Colonic mucosa (tissue), 4 donors: ENCODE data around the gene RNF208. TPM values are rescaled to one million over a fixed set of nuclear protein-coding genes. Genes with fewer than 3 reads are reported as not detected.

ENCODE experiments used
- DNase-seq: peaks from one replicate; pipeline ENCODE4 v3.0.0-alpha.2; 2020
- H3K27ac ChIP-seq: fragments of 200-600 bp; one replicate; pipeline ENCODE4 v1.8.0; 2021
- H3K27me3 ChIP-seq: fragments of 200-600 bp; one replicate; pipeline ENCODE4 v1.8.0; 2021
- H3K36me3 ChIP-seq: fragments of 200-600 bp; one replicate; pipeline ENCODE4 v1.8.0; 2021
- H3K4me1 ChIP-seq: fragments of 200-600 bp; one replicate; pipeline ENCODE4 v1.8.0; 2021; ENCODE audit warnings: mild to moderate bottlenecking
- H3K4me3 ChIP-seq: fragments of 200-600 bp; one replicate; pipeline ENCODE4 v1.8.0; 2021
- H3K9ac ChIP-seq, 2 donors: one replicate each; pipeline ENCODE4 v1.7.0; 2013; ENCODE audit warnings: control low read depth in 2 of 2, low read depth in 2 of 2, low read length in 2 of 2
- H3K9me3 ChIP-seq: fragments of 200-600 bp; one replicate; pipeline ENCODE4 v1.8.0; 2021
- intact Hi-C: fragments of 100-400 bp; cut with DNase I; formaldehyde crosslinking; loops from one replicate; pipeline ENCODE4 v1.14.1; 2022
- total RNA-seq, 2 donors: library from RNA; stranded (reverse); fragmentation: NEBNext Ultra II Directional in 1 of 2; extraction: Animal tissue kit (Norgen Biotek cat#: 25700) in 1 of 2; gene quantifications; one replicate each; pipeline ENCODE4 v1.2.1, GENCODE V29; 2021
- TF ChIP-seq, protein P1 (sequence below): fragments of 200-600 bp; IDR thresholded peaks from one replicate; pipeline ENCODE4 v1.8.0; 2022; ENCODE audit warnings: antibody characterized with exemption, mild to moderate bottlenecking
- donor health status: healthy.
- donor health status: DM: no; HTN: no; CAD: no.
- donor health status: DM: no; HTN: no; CAD: no.

Gene RNF208
- total RNA-seq, 2 donors from 2014 or later = 6.5 to 9.3 TPM

DNA sequence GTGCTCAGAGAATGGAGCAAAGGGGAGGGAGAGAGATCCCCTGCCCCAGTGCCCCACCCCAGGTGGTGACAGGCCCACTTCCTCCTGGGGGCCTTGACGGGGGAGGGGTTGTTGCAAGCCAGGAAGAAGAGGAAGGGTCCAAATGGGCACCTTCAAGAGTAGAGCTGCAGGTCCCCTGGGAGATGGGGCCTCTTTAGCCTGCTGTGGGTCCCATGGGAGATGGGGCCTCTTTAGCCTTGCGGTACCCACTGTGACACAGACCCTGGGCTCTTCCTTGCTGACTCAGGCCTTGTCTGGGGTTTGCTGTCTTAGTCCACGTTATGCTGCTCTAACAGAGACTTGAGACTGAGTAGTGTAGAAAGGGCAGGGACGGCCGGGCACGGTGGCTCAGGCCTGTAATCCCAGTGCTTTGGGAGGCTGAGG is 45.9 kb upstream of the RNF208 start:
- Histone ChIP-seq H3K36me3 (peaks cover 14% of the 10 kb centered on the region), H3K27me3 (no peaks in the 10 kb centered on the region), H3K9ac (no peak overlapping the region), H3K9me3 (no peaks in the 10 kb centered on the region), H3K4me1 (peaks cover 12% of the 10 kb centered on the region), H3K27ac (no peak overlapping the region), H3K4me3 (no peak overlapping the region)
- intact Hi-C loops = no loop called here
- DNase-seq = no peak
- TF ChIP-seq, protein P1, sequence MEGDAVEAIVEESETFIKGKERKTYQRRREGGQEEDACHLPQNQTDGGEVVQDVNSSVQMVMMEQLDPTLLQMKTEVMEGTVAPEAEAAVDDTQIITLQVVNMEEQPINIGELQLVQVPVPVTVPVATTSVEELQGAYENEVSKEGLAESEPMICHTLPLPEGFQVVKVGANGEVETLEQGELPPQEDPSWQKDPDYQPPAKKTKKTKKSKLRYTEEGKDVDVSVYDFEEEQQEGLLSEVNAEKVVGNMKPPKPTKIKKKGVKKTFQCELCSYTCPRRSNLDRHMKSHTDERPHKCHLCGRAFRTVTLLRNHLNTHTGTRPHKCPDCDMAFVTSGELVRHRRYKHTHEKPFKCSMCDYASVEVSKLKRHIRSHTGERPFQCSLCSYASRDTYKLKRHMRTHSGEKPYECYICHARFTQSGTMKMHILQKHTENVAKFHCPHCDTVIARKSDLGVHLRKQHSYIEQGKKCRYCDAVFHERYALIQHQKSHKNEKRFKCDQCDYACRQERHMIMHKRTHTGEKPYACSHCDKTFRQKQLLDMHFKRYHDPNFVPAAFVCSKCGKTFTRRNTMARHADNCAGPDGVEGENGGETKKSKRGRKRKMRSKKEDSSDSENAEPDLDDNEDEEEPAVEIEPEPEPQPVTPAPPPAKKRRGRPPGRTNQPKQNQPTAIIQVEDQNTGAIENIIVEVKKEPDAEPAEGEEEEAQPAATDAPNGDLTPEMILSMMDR = no peak

DNA sequence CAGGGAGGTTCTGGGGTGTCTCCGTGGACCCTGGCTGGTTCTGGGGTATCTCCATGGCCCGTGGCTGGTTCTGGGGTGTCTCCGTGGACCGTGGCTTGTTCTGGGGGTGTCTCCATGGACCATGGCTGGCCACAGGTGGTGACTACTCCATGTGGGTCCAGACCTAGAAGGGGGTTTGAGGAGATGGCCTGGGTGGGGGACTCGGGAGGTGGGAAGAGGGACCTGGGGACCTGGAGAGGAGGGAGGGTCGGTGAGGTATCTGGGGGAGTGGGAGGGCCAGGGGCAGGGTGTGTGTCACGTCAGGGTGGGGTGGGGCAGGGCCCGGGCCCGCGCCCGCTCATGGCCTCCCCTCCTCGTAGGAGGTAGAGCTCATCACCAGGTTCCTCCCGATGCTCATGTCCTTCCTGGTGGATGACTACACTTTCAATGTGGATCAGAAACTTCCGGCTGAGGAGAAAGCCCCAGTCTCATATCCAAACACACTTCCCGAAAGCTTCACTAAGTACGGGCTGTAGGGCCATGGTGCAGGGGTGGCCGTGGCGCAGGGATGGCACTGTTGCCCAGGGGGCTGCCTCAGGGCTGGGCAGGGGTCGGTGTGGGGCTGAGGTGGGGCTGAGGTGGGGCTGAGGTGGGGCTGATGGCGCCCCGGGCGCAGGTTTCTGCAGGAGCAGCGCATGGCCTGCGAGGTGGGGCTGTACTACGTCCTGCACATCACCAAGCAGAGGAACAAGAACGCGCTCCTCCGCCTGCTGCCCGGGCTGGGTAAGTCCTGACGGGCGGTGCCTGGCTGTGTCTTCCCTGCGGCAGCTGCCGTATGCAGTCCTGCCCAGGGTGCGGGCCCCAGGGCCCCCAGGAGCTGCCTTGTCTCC is 44.8 kb upstream of the RNF208 start:
- Histone ChIP-seq H3K4me1 (peaks cover 12% of the 10 kb centered on the region), H3K27me3 (no peaks in the 10 kb centered on the region), H3K9me3 (no peaks in the 10 kb centered on the region), H3K36me3 (peaks cover 14% of the 10 kb centered on the region), H3K9ac (no peak overlapping the region), H3K27ac (no peak overlapping the region), H3K4me3 (no peak overlapping the region)
- no peak for DNase-seq
- TF ChIP-seq, protein P1 = no peak
- intact Hi-C loops = no loop called here

DNA sequence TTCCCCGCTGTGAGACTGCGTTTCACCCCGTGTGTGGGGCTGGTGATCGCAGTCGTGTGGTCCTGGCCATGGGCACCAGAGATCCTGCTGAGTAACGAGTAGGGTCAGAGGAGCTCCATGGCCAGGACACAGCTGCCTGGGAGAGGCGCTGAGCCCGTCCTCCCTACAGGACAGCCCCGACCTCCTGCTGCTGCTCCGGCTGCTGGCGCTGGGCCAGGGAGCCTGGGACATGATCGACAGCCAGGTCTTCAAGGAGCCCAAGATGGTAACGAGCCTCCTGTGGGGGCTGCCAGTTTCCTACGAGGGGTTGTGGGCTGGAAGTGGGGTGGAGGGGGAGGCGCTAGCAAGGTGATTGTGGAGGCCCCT is 44.1 kb upstream of the RNF208 start:
- DNase-seq = no peak
- H3K36me3 ChIP-seq = peaks cover 14% of the 10 kb centered on the region
- H3K9me3 ChIP-seq = no peaks in the 10 kb centered on the region
- no peak overlapping the region for H3K27ac ChIP-seq
- H3K4me3 ChIP-seq = no peak overlapping the region
- no peaks in the 10 kb centered on the region for H3K27me3 ChIP-seq
- TF ChIP-seq, protein P1 = no peak
- intact Hi-C loops = no loop called here
- H3K4me1 ChIP-seq = peaks cover 12% of the 10 kb centered on the region
- H3K9ac ChIP-seq = no peak overlapping the region

DNA sequence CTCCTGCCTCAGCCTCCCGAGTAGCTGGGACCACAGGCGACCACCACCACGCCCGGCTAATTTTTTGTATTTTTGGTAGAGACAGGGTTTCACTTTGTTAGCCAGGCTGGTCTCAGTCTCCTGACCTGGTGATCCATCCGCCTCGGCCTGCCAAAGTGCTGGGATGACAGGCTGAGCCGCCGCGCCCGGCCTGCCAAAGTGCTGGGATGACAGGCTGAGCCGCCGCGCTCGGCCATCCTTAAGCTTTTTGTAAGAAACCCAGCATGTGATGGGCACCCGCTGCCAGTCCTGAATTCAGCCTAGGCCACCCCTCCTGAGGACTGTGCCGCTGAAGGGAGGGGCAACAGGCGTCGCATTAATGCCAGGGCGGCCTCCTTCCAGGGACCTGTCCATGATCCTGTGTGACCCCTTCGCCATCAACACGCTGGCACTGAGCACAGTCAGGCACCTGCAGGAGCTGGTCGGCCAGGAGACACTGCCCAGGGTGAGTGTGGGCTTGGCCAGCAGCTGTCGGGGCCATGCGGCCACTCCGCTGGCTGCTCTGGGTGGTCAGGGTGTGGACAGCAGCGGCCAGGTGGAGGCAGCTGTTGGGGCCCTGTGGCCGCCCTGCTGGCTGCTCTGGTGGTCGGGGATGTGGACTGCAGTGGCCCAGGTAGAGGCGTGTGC is 43.6 kb upstream of the RNF208 start:
- TF ChIP-seq, protein P1 = no peak
- intact Hi-C loops = no loop called here
- Histone ChIP-seq H3K27me3 (no peaks in the 10 kb centered on the region), H3K4me3 (no peak overlapping the region), H3K9ac (no peak overlapping the region), H3K9me3 (no peaks in the 10 kb centered on the region), H3K36me3 (peaks cover 14% of the 10 kb centered on the region), H3K27ac (no peak overlapping the region), H3K4me1 (peaks cover 12% of the 10 kb centered on the region)
- no peak for DNase-seq

DNA sequence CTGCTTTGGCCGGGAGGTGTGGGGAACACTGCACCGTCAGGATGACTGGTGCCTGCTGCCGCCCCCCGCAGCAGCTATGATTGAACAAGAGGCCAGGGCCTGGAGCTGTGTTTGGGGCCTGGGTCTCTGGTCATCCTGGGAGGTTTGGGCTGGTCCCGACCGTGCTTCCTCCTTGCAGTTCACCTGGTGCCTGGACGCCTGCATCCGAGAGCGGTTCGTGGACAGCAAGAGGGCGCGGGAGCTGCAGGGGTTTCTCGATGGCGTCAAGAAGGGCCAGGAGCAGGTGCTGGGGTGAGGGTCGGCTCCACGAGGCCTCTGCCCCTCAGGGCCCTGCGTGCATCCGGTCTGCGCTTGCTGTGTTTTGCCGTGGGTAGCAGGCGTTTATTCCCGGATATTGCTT is 42.0 kb upstream of the RNF208 start:
- Histone ChIP-seq H3K27ac (no peak overlapping the region), H3K4me1 (peaks cover 6% of the 10 kb centered on the region), H3K36me3 (peaks cover 14% of the 10 kb centered on the region), H3K9ac (no peak overlapping the region), H3K4me3 (no peak overlapping the region), H3K9me3 (no peaks in the 10 kb centered on the region), H3K27me3 (no peaks in the 10 kb centered on the region)
- intact Hi-C loops = no loop called here
- TF ChIP-seq, protein P1 = no peak
- DNase-seq = no peak
